MCF 10A (cell line): ENCODE data around the gene PGGHG. TPM values are rescaled to one million over a fixed set of nuclear protein-coding genes. Genes with fewer than 3 reads are reported as not detected.

Experiments used
- Bru-seq: library from RNA; stranded (reverse); fragments of 400-500 nt; gene quantifications from one replicate; lab custom pipeline; 2021; lab: Mats Ljungman, UMichigan
- BruChase-seq, 2 experiments: library from RNA; stranded (reverse); fragments of 400-500 nt; gene quantifications; one replicate each; lab custom pipeline; 2021; lab: Mats Ljungman, UMichigan
- BruUV-seq: library from RNA; stranded (reverse); fragments of 400-500 nt; replicated peaks from 2 replicates; lab custom pipeline; 2021; lab: Mats Ljungman, UMichigan
- CTCF ChIA-PET: fragments of 300-600 bp; sonication (Branson Sonifier 250); formaldehyde crosslinking; extraction: SDS; loops from one replicate; lab custom pipeline; 2021; ENCODE audit warnings: antibody characterized with exemption, inconsistent platforms; lab: Yijun Ruan, JAX
- POLR2A ChIA-PET: fragments of 300-600, 350-650 bp; sonication (Branson Sonifier 250); formaldehyde crosslinking; extraction: SDS; loops from one replicate; lab custom pipeline; 2020; ENCODE audit warnings: antibody characterized with exemption, inconsistent platforms; lab: Yijun Ruan, JAX
- DNase-seq: peaks from one replicate; pipeline ENCODE4 v3.0.0-alpha.2; 2018; ENCODE audit not compliant: unreplicated experiment
- H3K27ac Mint-ChIP-seq: one replicate; pipeline ENCODE4 v1.8.0; 2022; ENCODE audit warnings: mild to moderate bottlenecking, low read depth, mixed read lengths; ENCODE audit not compliant: unreplicated experiment
- H3K27me3 Mint-ChIP-seq: one replicate; pipeline ENCODE4 v1.8.0; 2022; ENCODE audit warnings: mixed read lengths; ENCODE audit not compliant: insufficient read depth, unreplicated experiment
- H3K36me3 Mint-ChIP-seq: one replicate; pipeline ENCODE4 v1.8.0; 2022; ENCODE audit warnings: mild to moderate bottlenecking, moderate library complexity, mixed read lengths; ENCODE audit not compliant: insufficient read depth, unreplicated experiment
- H3K4me1 Mint-ChIP-seq: one replicate; pipeline ENCODE4 v1.8.0; 2022; ENCODE audit warnings: mixed read lengths; ENCODE audit not compliant: insufficient read depth, unreplicated experiment
- H3K4me3 Mint-ChIP-seq: one replicate; pipeline ENCODE4 v1.8.0; 2022; ENCODE audit warnings: mild to moderate bottlenecking, moderate library complexity, mixed read lengths; ENCODE audit not compliant: unreplicated experiment
- H3K9me3 Mint-ChIP-seq: one replicate; pipeline ENCODE4 v1.8.0; 2022; ENCODE audit warnings: mixed read lengths; ENCODE audit not compliant: unreplicated experiment
- CTCF ChIP-seq: fragments of 200-600 bp; IDR thresholded peaks from one replicate; pipeline ENCODE4 v1.8.0; 2022; ENCODE audit warnings: antibody characterized with exemption, mild to moderate bottlenecking; ENCODE audit not compliant: unreplicated experiment
- intact Hi-C: fragments of 100-400 bp; cut with micrococcal nuclease; formaldehyde crosslinking; loops from 2 replicates; pipeline ENCODE4 v1.14.1; 2022
- long read RNA-seq: library from polyadenylated mRNA; stranded (forward); transcript quantifications from one replicate; pipeline ENCODE4 v2.0.0, GENCODE V29; 2022
- total RNA-seq: library from RNA; stranded (reverse); gene quantifications from 2 replicates; pipeline ENCODE4 v1.2.3, GENCODE V29; 2022

Gene PGGHG
- 6.3 and 8.5 TPM in 2 replicates for total RNA-seq
- Bru-seq, nascent RNA: percentile 28 among the genes with signal in this experiment
- BruChase-seq, experiment 1, labeled RNA remaining after a 6-hour chase: percentile 35 among the genes with signal in this experiment
- BruChase-seq, experiment 2, labeled RNA remaining after a 2-hour chase: percentile 34 among the genes with signal in this experiment
- long read RNA-seq, partial matches to known transcripts: 3 of 7 reads
- long read RNA-seq, other reads (novel, unspliced or antisense): 4 of 7 reads

GRCh38 chr11:288478-289397, at the start of gene PGGHG:
Gene PGGHG (plus strand): TSS chr11:289126. CDS start chr11:289817, 691 bp downstream.
- H3K36me3 Mint-ChIP-seq: no peaks in the 10 kb centered on the region
- DNase-seq: peak; percentile 32
- peaks cover 3% of the 10 kb centered on the region for H3K4me1 Mint-ChIP-seq
- intact Hi-C loops: no loop called here
- H3K4me3 Mint-ChIP-seq: peak within 1 kb of the TSS; percentile 66
- H3K27ac Mint-ChIP-seq: no peak within 1 kb of the TSS
- no peaks in the 10 kb centered on the region for H3K9me3 Mint-ChIP-seq
- no TSS peak for BruUV-seq
- H3K27me3 Mint-ChIP-seq: peaks cover 15% of the 10 kb centered on the region
- POLR2A ChIA-PET: interaction anchor here (0.6 to 1.1 kb wide), 4 partner anchors 21 to 105 kb away, joined by 3 to 4 read pairs (median 4); partner anchors contain the start of genes BET1L and RIC8A
- no peak for TF ChIP-seq CTCF
- CTCF ChIA-PET: interaction anchor here (0.9 kb wide), 1 partner anchor 10 kb away, joined by 3 read pairs; no protein-coding TSS in a partner anchor

- CTCF ChIA-PET: no interaction called here
- H3K27ac Mint-ChIP-seq: no peak overlapping the region
- H3K27me3 Mint-ChIP-seq: no peaks in the 10 kb centered on the region
- intact Hi-C loops: no loop called here
- H3K36me3 Mint-ChIP-seq: peaks cover 72% of the 10 kb centered on the region
- no peak for DNase-seq
- no peak for TF ChIP-seq CTCF
- POLR2A ChIA-PET: interaction anchor here (0.9 kb wide), 1 partner anchor 69 kb away, joined by 3 read pairs; no protein-coding TSS in a partner anchor
- H3K4me1 Mint-ChIP-seq: peaks cover 8% of the 10 kb centered on the region
- BruUV-seq: no TSS peak
- no peak overlapping the region for H3K4me3 Mint-ChIP-seq
- no peaks in the 10 kb centered on the region for H3K9me3 Mint-ChIP-seq
Measured at GRCh38 chr11:240315-240714, 48.6 kb upstream of the PGGHG start.

- Mint-ChIP-seq H3K36me3 (peaks cover 83% of the 10 kb centered on the region), H3K4me1 (peaks cover 6% of the 10 kb centered on the region), H3K27ac (peak overlapping the region; percentile 24), H3K9me3 (no peaks in the 10 kb centered on the region), H3K27me3 (no peaks in the 10 kb centered on the region), H3K4me3 (no peak overlapping the region)
- ChIA-PET CTCF (interaction anchor here (0.7 to 1.0 kb wide), 2 partner anchors 9 to 1025 kb away, joined by 3 to 10 read pairs; no protein-coding TSS in a partner anchor), POLR2A (interaction anchor here (1.7 kb wide), 1 partner anchor 34 kb away, joined by 9 read pairs; the partner anchor contains the start of genes BET1L and RIC8A)
- intact Hi-C loops: no loop called here
- no peak for DNase-seq
- no TSS peak for BruUV-seq
- no peak for TF ChIP-seq CTCF
Measured at GRCh38 chr11:241634-242033, 47.3 kb upstream of the PGGHG start.
